ENCODE data around the gene S100A7. TPM values are rescaled to one million over a fixed set of nuclear protein-coding genes. Genes with fewer than 3 reads are reported as not detected.

S100A7 gene
- total RNA-seq (2022; extraction: Qiagen RNA extraction; ENCODE audit: low read depth), result not detected in 5 replicates

DNA sequence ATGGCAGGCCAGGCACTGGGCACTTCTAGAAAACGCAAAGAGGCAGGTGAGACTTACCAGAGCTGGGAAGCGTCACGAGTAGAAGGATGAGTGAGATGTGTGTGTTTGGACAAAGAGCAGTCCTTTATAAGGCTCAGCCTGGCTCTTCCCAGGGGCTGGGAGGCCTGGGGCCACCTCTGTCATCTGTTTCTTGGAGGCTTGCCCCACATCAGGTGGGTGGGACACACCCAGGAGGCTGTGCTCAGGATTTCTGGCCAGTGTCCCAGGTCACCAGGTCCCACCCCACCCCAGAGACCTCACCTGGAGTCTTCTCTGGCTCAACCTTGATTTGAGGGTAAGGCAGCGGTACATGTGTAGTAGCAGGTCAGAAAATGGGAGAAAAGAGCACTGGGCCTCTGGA is at the start of gene S100A7:
TSS of gene S100A7 (minus strand) at position 101 of the 400 bp plus-strand sequence. CDS start 1,638 bp downstream, outside the sequence.

DNA sequence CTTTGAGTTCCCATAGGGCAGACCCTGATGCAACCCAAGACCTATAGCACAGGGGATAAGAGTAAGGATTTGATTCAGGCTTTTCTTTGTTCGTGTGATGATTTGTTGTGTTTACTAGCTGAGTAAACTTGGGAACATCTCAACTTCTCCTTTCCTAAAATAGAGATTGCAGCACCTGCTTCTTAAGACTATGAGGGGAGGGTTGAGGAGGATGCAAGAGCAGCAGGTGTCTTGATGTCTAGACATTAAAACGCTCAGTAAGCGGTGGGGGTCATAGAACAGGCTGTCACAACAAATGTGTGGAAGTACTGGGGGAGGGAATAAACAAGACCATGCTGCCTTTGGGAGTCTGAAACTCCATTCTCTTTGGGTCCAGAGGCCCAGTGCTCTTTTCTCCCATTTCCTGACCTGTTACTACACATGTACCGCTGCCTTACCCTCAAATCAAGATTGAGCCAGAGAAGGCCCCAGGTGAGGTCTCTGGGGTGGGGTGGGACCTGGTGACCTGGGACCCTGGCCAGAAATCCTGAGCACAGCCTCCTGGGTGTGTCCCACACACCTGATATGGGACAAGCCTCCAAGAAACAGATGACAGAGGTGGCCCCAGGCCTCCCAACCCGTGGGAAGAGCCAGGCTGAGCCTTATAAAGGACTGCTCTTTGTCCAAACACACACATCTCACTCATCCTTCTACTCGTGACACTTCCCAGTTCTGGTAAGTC is 44.4 kb downstream of the S100A7 start, which contains the start of gene S100A7A:
TSS of gene S100A7A (plus strand) at position 671 of the 721 bp plus-strand sequence. CDS start 1,563 bp downstream, outside the sequence.

Other genes starting within 250 kb of the S100A7 start
- gene PRR9, start 243.1 kb downstream of the S100A7 start, total RNA-seq (2022; extraction: Qiagen RNA extraction; ENCODE audit: low read depth), result not detected in 5 replicates
- gene LORICRIN, start 201.0 kb downstream of the S100A7 start, total RNA-seq (2022; extraction: Qiagen RNA extraction; ENCODE audit: low read depth), result not detected in 5 replicates
- gene PGLYRP3, start 147.7 kb downstream of the S100A7 start, total RNA-seq (2022; extraction: Qiagen RNA extraction; ENCODE audit: low read depth), result not detected in 5 replicates
- gene PGLYRP4, start 111.8 kb downstream of the S100A7 start, total RNA-seq (2022; extraction: Qiagen RNA extraction; ENCODE audit: low read depth), result not detected in 5 replicates
- 0.29 to 1.1 TPM in 2 of 5 replicates, not detected in the others for gene S100A9, start 102.8 kb downstream of the S100A7 start, total RNA-seq (2022; extraction: Qiagen RNA extraction; ENCODE audit: low read depth)
- gene S100A12, start 85.0 kb downstream of the S100A7 start, total RNA-seq (2022; extraction: Qiagen RNA extraction; ENCODE audit: low read depth), result not detected in 5 replicates
- not detected in 5 replicates for gene S100A8, start 69.6 kb downstream of the S100A7 start, total RNA-seq (2022; extraction: Qiagen RNA extraction; ENCODE audit: low read depth)
- not detected in 5 replicates for gene S100A7A, start 44.1 kb downstream of the S100A7 start, total RNA-seq (2022; extraction: Qiagen RNA extraction; ENCODE audit: low read depth)
- gene S100A6, start 75.3 kb upstream of the S100A7 start, total RNA-seq (2022; extraction: Qiagen RNA extraction; ENCODE audit: low read depth), result 3,257 to 3,743 TPM (median 3,382 TPM) in 5 replicates
- gene S100A5, start 80.3 kb upstream of the S100A7 start, total RNA-seq (2022; extraction: Qiagen RNA extraction; ENCODE audit: low read depth), result 0.41 to 1.7 TPM (median 0.88 TPM) in 5 replicates
- 1,529 to 1,824 TPM (median 1,687 TPM) in 5 replicates for gene S100A4, start 85.2 kb upstream of the S100A7 start, total RNA-seq (2022; extraction: Qiagen RNA extraction; ENCODE audit: low read depth)
- gene S100A3, start 88.6 kb upstream of the S100A7 start, total RNA-seq (2022; extraction: Qiagen RNA extraction; ENCODE audit: low read depth), result 86.7 to 117 TPM (median 103 TPM) in 5 replicates
- 19.1 to 29.3 TPM (median 27.2 TPM) in 5 replicates for gene S100A2, start 105.2 kb upstream of the S100A7 start, total RNA-seq (2022; extraction: Qiagen RNA extraction; ENCODE audit: low read depth)
- gene S100A16, start 152.5 kb upstream of the S100A7 start, total RNA-seq (2022; extraction: Qiagen RNA extraction; ENCODE audit: low read depth), result 374 to 526 TPM (median 478 TPM) in 5 replicates
- gene S100A14, start 155.7 kb upstream of the S100A7 start, total RNA-seq (2022; extraction: Qiagen RNA extraction; ENCODE audit: low read depth), result 0.55 to 1.3 TPM (median 0.80 TPM) in 5 replicates
- 158 to 174 TPM (median 170 TPM) in 5 replicates for gene S100A13, start 166.9 kb upstream of the S100A7 start, total RNA-seq (2022; extraction: Qiagen RNA extraction; ENCODE audit: low read depth)
- 0.55 to 0.96 TPM (median 0.83 TPM) in 3 of 5 replicates, not detected in the others for gene S100A1, start 167.8 kb upstream of the S100A7 start, total RNA-seq (2022; extraction: Qiagen RNA extraction; ENCODE audit: low read depth)
- 66.8 to 83.3 TPM (median 79.6 TPM) in 5 replicates for gene CHTOP, start 173.4 kb upstream of the S100A7 start, total RNA-seq (2022; extraction: Qiagen RNA extraction; ENCODE audit: low read depth)
- 50.2 to 65.2 TPM (median 55.4 TPM) in 5 replicates for gene SNAPIN, start 198.1 kb upstream of the S100A7 start, total RNA-seq (2022; extraction: Qiagen RNA extraction; ENCODE audit: low read depth)
- gene ILF2, start 210.3 kb upstream of the S100A7 start, total RNA-seq (2022; extraction: Qiagen RNA extraction; ENCODE audit: low read depth), result 260 to 318 TPM (median 271 TPM) in 5 replicates
- 0.46 to 1.5 TPM (median 1.2 TPM) in 5 replicates for gene NPR1, start 218.0 kb upstream of the S100A7 start, total RNA-seq (2022; extraction: Qiagen RNA extraction; ENCODE audit: low read depth)

Measured in A549 treated with ZK216348 at 1 μM for 4 hours (cell line).